Measurements from ENCODE around the gene NFIA.

Gene NFIA

GRCh38 chr1:61085983-61086644 lies 3.8 kb downstream of the NFIA start:
- Histone ChIP-seq H3K9ac (ENCODE audit: low read depth, low read length, poor library complexity) (no peak overlapping the region), H4K8ac (ENCODE audit: low read depth, low read length) (no peak overlapping the region), H3K4me3 (ENCODE audit: low read length in 2 of 2) (no peak overlapping the region), H2BK5ac (ENCODE audit: low read length) (no peak overlapping the region), H2AFZ (ENCODE audit: low read length) (no peak overlapping the region), H3K4me1 (ENCODE audit: control insufficient read depth in 2 of 2, insufficient read depth in 1 of 2, low read depth in 1 of 2, low read length in 2 of 2) (peaks cover 0 to 2% of the 10 kb centered on the region in 2 donors), H2BK12ac (ENCODE audit: low read length) (no peak overlapping the region), H2BK120ac (ENCODE audit: low read depth, low read length) (no peak overlapping the region), H3K27me3 (ENCODE audit: control insufficient read depth in 3 of 3, insufficient read depth in 3 of 3, low read depth in 1 of 3, low read length in 3 of 3) (peaks cover 12 to 93% (median 34%) of the 10 kb centered on the region in 3 experiments), H3K36me3 (replicated peaks in 1 of 2; ENCODE audit: control insufficient read depth in 2 of 2, insufficient read depth in 2 of 2, low read length in 2 of 2) (no peaks in the 10 kb centered on the region), H4K91ac (ENCODE audit: low read depth, low read length, poor library complexity) (no peak overlapping the region), H3K14ac (ENCODE audit: low read length) (no peak overlapping the region), H3K23ac (ENCODE audit: low read depth, low read length, poor library complexity) (no peak overlapping the region), H2AK5ac (ENCODE audit: low read depth, low read length) (no peak overlapping the region), H2BK15ac (ENCODE audit: low read length) (no peak overlapping the region), H3K18ac (ENCODE audit: low read length) (no peak overlapping the region), H3K27ac (replicated peaks; ENCODE audit: low read length) (no peak overlapping the region), H3K79me1 (ENCODE audit: low read depth, low read length) (no peaks in the 10 kb centered on the region), H3K9me3 (replicated peaks in 1 of 2; ENCODE audit: control insufficient read depth in 2 of 2, insufficient read depth in 1 of 2, low read depth in 1 of 2, low read length in 2 of 2) (peaks cover 0 to 1% of the 10 kb centered on the region in 2 donors), H3K4me2 (ENCODE audit: insufficient read depth, low read length, poor library complexity, severe bottlenecking) (no peak overlapping the region), H3K4ac (ENCODE audit: low read length) (no peak overlapping the region)
- WGBS, 2 donors (ENCODE audit: extremely low coverage in 2 of 2, insufficient read length in 2 of 2, insufficient replicate concordance in 1 of 2), result no CpG with 5 or more reads among the region's 4 CpGs
- DNase-seq (ENCODE audit: low spot score), result no peak

GRCh38 chr1:61087571-61087970 lies 5.2 kb downstream of the NFIA start:
- Histone ChIP-seq H2BK120ac (ENCODE audit: low read depth, low read length) (no peak overlapping the region), H3K27ac (replicated peaks; ENCODE audit: low read length) (no peak overlapping the region), H3K4me2 (ENCODE audit: insufficient read depth, low read length, poor library complexity, severe bottlenecking) (no peak overlapping the region), H3K9ac (ENCODE audit: low read depth, low read length, poor library complexity) (no peak overlapping the region), H2AK5ac (ENCODE audit: low read depth, low read length) (no peak overlapping the region), H3K27me3 (ENCODE audit: control insufficient read depth in 3 of 3, insufficient read depth in 3 of 3, low read depth in 1 of 3, low read length in 3 of 3) (peaks cover 8 to 90% (median 22%) of the 10 kb centered on the region in 3 experiments), H3K4me1 (ENCODE audit: control insufficient read depth in 2 of 2, insufficient read depth in 1 of 2, low read depth in 1 of 2, low read length in 2 of 2) (no peaks in the 10 kb centered on the region), H2BK5ac (ENCODE audit: low read length) (no peak overlapping the region), H3K23ac (ENCODE audit: low read depth, low read length, poor library complexity) (no peak overlapping the region), H3K18ac (ENCODE audit: low read length) (no peak overlapping the region), H3K79me1 (ENCODE audit: low read depth, low read length) (no peaks in the 10 kb centered on the region), H3K4me3 (ENCODE audit: low read length in 2 of 2) (no peak overlapping the region), H2BK12ac (ENCODE audit: low read length) (no peak overlapping the region), H3K9me3 (replicated peaks in 1 of 2; ENCODE audit: control insufficient read depth in 2 of 2, insufficient read depth in 1 of 2, low read depth in 1 of 2, low read length in 2 of 2) (peaks cover 0 to 1% of the 10 kb centered on the region in 2 donors), H3K14ac (ENCODE audit: low read length) (no peak overlapping the region), H4K8ac (ENCODE audit: low read depth, low read length) (no peak overlapping the region), H3K4ac (ENCODE audit: low read length) (no peak overlapping the region), H3K36me3 (replicated peaks in 1 of 2; ENCODE audit: control insufficient read depth in 2 of 2, insufficient read depth in 2 of 2, low read length in 2 of 2) (no peaks in the 10 kb centered on the region), H4K91ac (ENCODE audit: low read depth, low read length, poor library complexity) (no peak overlapping the region), H2AFZ (ENCODE audit: low read length) (no peak overlapping the region), H2BK15ac (ENCODE audit: low read length) (no peak overlapping the region)
- no CpG with 5 or more reads among the region's 3 CpGs for WGBS, 2 donors (ENCODE audit: extremely low coverage in 2 of 2, insufficient read length in 2 of 2, insufficient replicate concordance in 1 of 2)
- DNase-seq (ENCODE audit: low spot score), result no peak

GRCh38 chr1:61088163-61088974 lies 6.0 kb downstream of the NFIA start:
- DNase-seq (ENCODE audit: low spot score), result no peak
- Histone ChIP-seq H4K91ac (ENCODE audit: low read depth, low read length, poor library complexity) (no peak overlapping the region), H2BK12ac (ENCODE audit: low read length) (no peak overlapping the region), H3K14ac (ENCODE audit: low read length) (no peak overlapping the region), H3K9me3 (replicated peaks in 1 of 2; ENCODE audit: control insufficient read depth in 2 of 2, insufficient read depth in 1 of 2, low read depth in 1 of 2, low read length in 2 of 2) (peaks cover 0 to 1% of the 10 kb centered on the region in 2 donors), H3K36me3 (replicated peaks in 1 of 2; ENCODE audit: control insufficient read depth in 2 of 2, insufficient read depth in 2 of 2, low read length in 2 of 2) (no peaks in the 10 kb centered on the region), H2AFZ (ENCODE audit: low read length) (no peak overlapping the region), H4K8ac (ENCODE audit: low read depth, low read length) (no peak overlapping the region), H3K4me1 (ENCODE audit: control insufficient read depth in 2 of 2, insufficient read depth in 1 of 2, low read depth in 1 of 2, low read length in 2 of 2) (no peaks in the 10 kb centered on the region), H3K18ac (ENCODE audit: low read length) (no peak overlapping the region), H2BK120ac (ENCODE audit: low read depth, low read length) (no peak overlapping the region), H3K4ac (ENCODE audit: low read length) (no peak overlapping the region), H3K79me1 (ENCODE audit: low read depth, low read length) (no peaks in the 10 kb centered on the region), H3K27me3 (ENCODE audit: control insufficient read depth in 3 of 3, insufficient read depth in 3 of 3, low read depth in 1 of 3, low read length in 3 of 3) (peaks cover 4 to 90% (median 14%) of the 10 kb centered on the region in 3 experiments), H3K9ac (ENCODE audit: low read depth, low read length, poor library complexity) (no peak overlapping the region), H3K27ac (replicated peaks; ENCODE audit: low read length) (no peak overlapping the region), H3K4me3 (ENCODE audit: low read length in 2 of 2) (no peak overlapping the region), H2BK5ac (ENCODE audit: low read length) (no peak overlapping the region), H3K4me2 (ENCODE audit: insufficient read depth, low read length, poor library complexity, severe bottlenecking) (no peak overlapping the region), H3K23ac (ENCODE audit: low read depth, low read length, poor library complexity) (no peak overlapping the region), H2BK15ac (ENCODE audit: low read length) (no peak overlapping the region), H2AK5ac (ENCODE audit: low read depth, low read length) (no peak overlapping the region)
- WGBS, 2 donors (ENCODE audit: extremely low coverage in 2 of 2, insufficient read length in 2 of 2, insufficient replicate concordance in 1 of 2), result no CpG with 5 or more reads among the region's 25 CpGs

- H2BK5ac ChIP-seq (ENCODE audit: low read length), result no peak overlapping the region
- no peak overlapping the region for H4K8ac ChIP-seq (ENCODE audit: low read depth, low read length)
- no peak overlapping the region for H2AK5ac ChIP-seq (ENCODE audit: low read depth, low read length)
- no peaks in the 10 kb centered on the region for H3K36me3 ChIP-seq (replicated peaks in 1 of 2; ENCODE audit: control insufficient read depth in 2 of 2, insufficient read depth in 2 of 2, low read length in 2 of 2)
- H4K91ac ChIP-seq (ENCODE audit: low read depth, low read length, poor library complexity), result no peak overlapping the region
- H2BK15ac ChIP-seq (ENCODE audit: low read length), result no peak overlapping the region
- H3K9ac ChIP-seq (ENCODE audit: low read depth, low read length, poor library complexity), result no peak overlapping the region
- H3K4me1 ChIP-seq (ENCODE audit: control insufficient read depth in 2 of 2, insufficient read depth in 1 of 2, low read depth in 1 of 2, low read length in 2 of 2), result no peaks in the 10 kb centered on the region
- no peak overlapping the region for H3K4me3 ChIP-seq (ENCODE audit: low read length in 2 of 2)
- no peak overlapping the region for H2BK12ac ChIP-seq (ENCODE audit: low read length)
- H3K79me1 ChIP-seq (ENCODE audit: low read depth, low read length), result no peaks in the 10 kb centered on the region
- no peak for DNase-seq (ENCODE audit: low spot score)
- no peak overlapping the region for H3K14ac ChIP-seq (ENCODE audit: low read length)
- no CpG with 5 or more reads among the region's 4 CpGs for WGBS, 2 donors (ENCODE audit: extremely low coverage in 2 of 2, insufficient read length in 2 of 2, insufficient replicate concordance in 1 of 2)
- H3K27ac ChIP-seq (replicated peaks; ENCODE audit: low read length), result no peak overlapping the region
- no peak overlapping the region for H3K23ac ChIP-seq (ENCODE audit: low read depth, low read length, poor library complexity)
- H3K9me3 ChIP-seq (replicated peaks in 1 of 2; ENCODE audit: control insufficient read depth in 2 of 2, insufficient read depth in 1 of 2, low read depth in 1 of 2, low read length in 2 of 2), result peaks cover 0 to 1% of the 10 kb centered on the region in 2 donors
- H3K4ac ChIP-seq (ENCODE audit: low read length), result no peak overlapping the region
- no peak overlapping the region for H3K4me2 ChIP-seq (ENCODE audit: insufficient read depth, low read length, poor library complexity, severe bottlenecking)
- H2BK120ac ChIP-seq (ENCODE audit: low read depth, low read length), result no peak overlapping the region
- H3K18ac ChIP-seq (ENCODE audit: low read length), result no peak overlapping the region
- H2AFZ ChIP-seq (ENCODE audit: low read length), result no peak overlapping the region
- peaks cover 0 to 90% (median 6%) of the 10 kb centered on the region in 3 experiments for H3K27me3 ChIP-seq (ENCODE audit: control insufficient read depth in 3 of 3, insufficient read depth in 3 of 3, low read depth in 1 of 3, low read length in 3 of 3)
Measured at GRCh38 chr1:61089338-61089737, 7.0 kb downstream of the NFIA start.
